GM12878 (cell line): ENCODE results near the gene CCDC24. TPM values are rescaled to one million over a fixed set of nuclear protein-coding genes. Genes with fewer than 3 reads are reported as not detected.
A peak's percentile ranks its signal among the peaks of the same experiment; 100 is the strongest.

Experiments
- ATAC-seq: fragments of 200-7000 bp; cut with Tn5 transposase; 3 replicates; pipeline ENCODE4 v1.9.1; 2020; ENCODE audit warnings: mild to moderate bottlenecking, moderate library complexity
- BruUV-seq: library from RNA; stranded (reverse); fragments of 400-500 nt; replicated peaks from 2 replicates; lab custom pipeline; 2021; lab: Mats Ljungman, UMichigan
- CTCF ChIA-PET: fragments of 300-600 bp; sonication (Branson Sonifier 250); formaldehyde crosslinking; extraction: SDS; loops from one replicate; lab custom pipeline; 2021; ENCODE audit warnings: inconsistent platforms; lab: Yijun Ruan, JAX
- POLR2A ChIA-PET: fragments of 350-600 bp; formaldehyde crosslinking; extraction: SDS; loops from one replicate; lab custom pipeline; 2021; ENCODE audit warnings: inconsistent platforms; lab: Charles Lee
- RAD21 ChIA-PET: fragments of 300-600 bp; sonication (Branson Sonifier 250); formaldehyde crosslinking; loops from one replicate; lab custom pipeline; 2023; ENCODE audit warnings: antibody characterized with exemption; ENCODE audit not compliant: unreplicated experiment; lab: Charles Lee
- SMC1A ChIA-PET: fragments of 300-600 bp; sonication (Branson Sonifier 250); formaldehyde crosslinking; loops from one replicate; lab custom pipeline; 2023; ENCODE audit not compliant: unreplicated experiment, uncharacterized antibody; lab: Charles Lee
- DNase-seq: peaks from one replicate; pipeline ENCODE4 v3.0.0-alpha.2; 2011; ENCODE audit warnings: low read depth, low spot score
- FAIRE-seq: peaks from 3 replicates; lab custom pipeline; 2011; peaks lifted over from hg19 to GRCh38; lab: Jason Lieb, UNC
- H2AFZ ChIP-seq: 2 replicates; pipeline ENCODE4 v1.6.0; 2011; ENCODE audit warnings: low read depth, low read length, control low read depth; ENCODE audit not compliant: control insufficient read depth
- H3K27ac ChIP-seq: 2 replicates; pipeline ENCODE4 v1.5.1; 2011; ENCODE audit warnings: control low read depth; ENCODE audit not compliant: control insufficient read depth, insufficient read depth
- H3K27me3 ChIP-seq, 2 experiments: replicated peaks in 1 of 2; 2 replicates each; pipeline versions ENCODE4 v1.6.0 to v1.6.1; 2011; ENCODE audit warnings: low read length in 1 of 2; ENCODE audit not compliant: control insufficient read depth in 2 of 2, insufficient read depth in 2 of 2
- H3K36me3 ChIP-seq, 2 experiments: 2 replicates each; pipeline ENCODE4 v1.5.1; 2011; ENCODE audit warnings: low read length in 1 of 2; ENCODE audit not compliant: control insufficient read depth in 2 of 2, insufficient read depth in 2 of 2
- H3K4me1 ChIP-seq: 2 replicates; pipeline ENCODE4 v1.6.1; 2011; ENCODE audit warnings: mild to moderate bottlenecking, low read length, moderate library complexity, mixed read lengths; ENCODE audit not compliant: control insufficient read depth, insufficient read depth
- H3K4me2 ChIP-seq: 2 replicates; pipeline ENCODE4 v1.6.0; 2011; ENCODE audit warnings: control low read depth; ENCODE audit not compliant: control insufficient read depth, insufficient read depth
- H3K4me3 ChIP-seq: fragments of 200-600 bp; sonication (generic); 2 replicates; pipeline ENCODE4 v1.5.1; 2016
- H3K79me2 ChIP-seq: 2 replicates; pipeline ENCODE4 v1.6.0; 2011; ENCODE audit warnings: low read length; ENCODE audit not compliant: control insufficient read depth, insufficient read depth
- H3K9ac ChIP-seq: 2 replicates; pipeline ENCODE4 v1.8.0; 2011; ENCODE audit warnings: low read length, control low read depth, mixed read lengths; ENCODE audit not compliant: control insufficient read depth, insufficient read depth
- H3K9me3 ChIP-seq: replicated peaks from 3 replicates; pipeline ENCODE4 v1.5.1; 2011; ENCODE audit warnings: mild to moderate bottlenecking, low read length; ENCODE audit not compliant: control insufficient read depth, insufficient read depth
- H4K20me1 ChIP-seq: 2 replicates; pipeline ENCODE4 v1.6.0; 2011; ENCODE audit not compliant: control insufficient read depth, insufficient read depth
- BACH1 ChIP-seq: fragments of 450-650 bp; IDR thresholded peaks from 2 replicates; pipeline ENCODE4 v1.6.1; 2017; ENCODE audit warnings: mild to moderate bottlenecking, borderline replicate concordance
- CREM ChIP-seq: IDR thresholded peaks from 2 replicates; pipeline ENCODE4 v1.6.1; 2014; ENCODE audit warnings: antibody characterized with exemption, low read depth
- EGR1 ChIP-seq, 2 experiments: IDR thresholded peaks; 1 replicate in 1 of 2; 2 replicates in 1 of 2; pipeline ENCODE4 v1.6.1; 2011 to 2012; ENCODE audit warnings: low read depth in 2 of 2, low read length in 2 of 2, borderline replicate concordance in 1 of 2, mild to moderate bottlenecking in 1 of 2, moderate library complexity in 1 of 2
- GATAD2B ChIP-seq: fragments of 450-650 bp; conservative IDR thresholded peaks from 2 replicates; pipeline ENCODE4 v1.6.1; 2017; ENCODE audit warnings: low read depth, mild to moderate bottlenecking, moderate library complexity
- IRF3 ChIP-seq: fragments of 450-650 bp; IDR thresholded peaks from 2 replicates; pipeline ENCODE4 v1.6.1; 2014; ENCODE audit warnings: mild to moderate bottlenecking
- MXI1 ChIP-seq: fragments of 150-350 bp; IDR thresholded peaks from 2 replicates; pipeline ENCODE4 v1.6.1; 2011; ENCODE audit warnings: low read depth, mild to moderate bottlenecking, inconsistent platforms, low read length, improper control_type of control experiment
- NFIC ChIP-seq: IDR thresholded peaks from 2 replicates; pipeline ENCODE4 v1.6.1; 2012; ENCODE audit warnings: low read depth, mild to moderate bottlenecking, inconsistent platforms, low read length, moderate library complexity
- NKRF ChIP-seq: fragments of 450-650 bp; conservative IDR thresholded peaks from 2 replicates; pipeline ENCODE4 v1.6.1; 2017; ENCODE audit warnings: mild to moderate bottlenecking, moderate library complexity
- PBX3 ChIP-seq: IDR thresholded peaks from 2 replicates; pipeline ENCODE4 v1.6.1; 2011; ENCODE audit warnings: mild to moderate bottlenecking, low read depth, low read length, moderate library complexity; ENCODE audit not compliant: insufficient replicate concordance
- RCOR1 ChIP-seq: conservative IDR thresholded peaks from 2 replicates; pipeline ENCODE4 v1.6.1; 2012; ENCODE audit warnings: low read depth, low read length, improper control_type of control experiment
- SP1 ChIP-seq: IDR thresholded peaks from one replicate; pipeline ENCODE4 v1.6.1; 2011; ENCODE audit warnings: low read depth, low read length
- SPI1 ChIP-seq: IDR thresholded peaks from 2 replicates; pipeline ENCODE4 v1.6.1; 2011; ENCODE audit warnings: low read depth, mild to moderate bottlenecking, low read length, moderate library complexity, borderline replicate concordance; ENCODE audit not compliant: insufficient read depth
- ZNF687 ChIP-seq: fragments of 450-650 bp; IDR thresholded peaks from 2 replicates; pipeline ENCODE4 v1.6.1; 2017; ENCODE audit warnings: mild to moderate bottlenecking, moderate library complexity
- WGBS: methylation state at CpG from one replicate; pipeline ENCODE4 v1.1.6; 2016; ENCODE audit warnings: low lambda C conversion rate; ENCODE audit not compliant: insufficient replicate concordance, insufficient coverage; ENCODE audit errors: missing lambda C conversion rate; 5-methylcytosine and 5-hydroxymethylcytosine counted together
- in situ Hi-C: fragments of 300-500 bp; cut with MboI; formaldehyde crosslinking; loops from 9 replicates; pipeline ENCODE4 v1.14.3; 2018; ENCODE audit warnings: mixed read lengths
- intact Hi-C: fragments of 100-400 bp; cut with micrococcal nuclease; formaldehyde crosslinking; loops from one replicate; pipeline ENCODE4 v1.14.2; 2022; ENCODE audit not compliant: unreplicated experiment
- polyA plus RNA-seq, 11 experiments: library from polyadenylated mRNA; depleted of rRNA in 4 of 11; unstranded in 6 of 11; stranded (reverse) in 5 of 11; fragments of >200 nt; fragmentation: Nextera tagmentation in 4 of 11; fragmentation: Illumina TruSeq in 1 of 11; extraction: Ambion mirVana in 4 of 11; extraction: Trizol in 1 of 11; gene quantifications; 1 replicate in 1 of 11; 2 replicates in 10 of 11; pipeline versions ENCODE4 v1.2.1 to v1.2.3, GENCODE V29; 2011 to 2016; ENCODE audit warnings: inconsistent platforms in 2 of 11, missing spikeins in 2 of 11, low read depth in 1 of 11
- total RNA-seq, 4 experiments: library from RNA; depleted of rRNA in 3 of 4; stranded (reverse); fragments of >200 nt in 3 of 4; fragmentation: Illumina TruSeq in 1 of 4; extraction: Trizol in 1 of 4; gene quantifications; 2 replicates each; pipeline versions ENCODE4 v1.2.1 to v1.2.3, GENCODE V29; 2013 to 2021

The CCDC24 gene
- total and polyA plus RNA-seq, 10 of the 15 experiments (the other 5 are each of a cell fraction or from before 2014, with no cell fraction given): 0.18 to 3.1 (median 1.6) TPM; not detected in 1

- CTCF ChIA-PET: interaction anchor here (1.1 to 8.9 kb wide), 3 partner anchors 15 to 41 kb away, joined by 3 to 167 read pairs (median 4); no protein-coding TSS in a partner anchor
- Histone ChIP-seq H3K79me2 (no peaks in the 10 kb centered on the region), H3K9me3 (no peaks in the 10 kb centered on the region), H3K27ac (peak overlapping the region; percentile 79), H3K9ac (peak overlapping the region; percentile 67), H4K20me1 (no peaks in the 10 kb centered on the region), H3K27me3 (no peaks in the 10 kb centered on the region), H3K4me2 (peak overlapping the region; percentile 96), H3K4me3 (peak overlapping the region; percentile 65), H3K36me3 (no peaks in the 10 kb centered on the region), H3K4me1 (peaks cover 10% of the 10 kb centered on the region), H2AFZ (peak overlapping the region; percentile 99)
- DNase-seq (peak; percentile 45), ATAC-seq (peak; percentile 89), FAIRE-seq (peak; percentile 86)
- RAD21 ChIA-PET: interaction anchor here (0.7 kb wide), 1 partner anchor 267 kb away, joined by 3 read pairs; no protein-coding TSS in a partner anchor
- intact Hi-C loops: loop anchor here (5.0 kb wide), 1 partner anchor 38 kb away; the partner anchor contains the start of gene CCDC24
- no TSS peak for BruUV-seq
- 2% methylated on average over 52 of the region's 75 CpGs for WGBS
- POLR2A ChIA-PET: interaction anchor here (1.1 kb wide), 1 partner anchor 38 kb away, joined by 5 read pairs; no protein-coding TSS in a partner anchor
- in situ Hi-C loops: loop anchor here (10.0 kb wide), 1 partner anchor 265 kb away; no protein-coding TSS in a partner anchor
- SMC1A ChIA-PET: interaction anchor here (0.7 kb wide), 1 partner anchor 457 kb away, joined by 3 read pairs; no protein-coding TSS in a partner anchor
- peak; percentile 35 for TF ChIP-seq SP1
- peak; percentile 79 for TF ChIP-seq NKRF
- TF ChIP-seq BACH1: 0 out of 2 replicates have a peak, but pooled peaks have one; percentile 17
- no peak for TF ChIP-seq GATAD2B
- no peak; the same call in 1 of the 2 replicates for TF ChIP-seq RCOR1
- TF ChIP-seq CREM: peak; percentile 42; the same call in 1 of the 2 replicates
- TF ChIP-seq NFIC: no peak
- TF ChIP-seq EGR1 (IDR thresholded peaks at IDR 0.05; ENCODE audit: borderline replicate concordance in 1 of 2, low read depth in 2 of 2, low read length in 2 of 2): peak in 1 of 2 experiments; percentile 7; a peak in 2 of 3 replicates
- TF ChIP-seq IRF3: no peak
- TF ChIP-seq ZNF687: peak; percentile 65; the same call in 1 of the 2 replicates
- peak; percentile 84 for TF ChIP-seq MXI1
- no peak for TF ChIP-seq SPI1
- TF ChIP-seq PBX3: peak; percentile 73
These were observed 38.7 kb downstream of the CCDC24 start for GRCh38 chr1:44029911-44030604.
